K562 (cell line): ENCODE data around the gene VMP1. TPM values are rescaled to one million over a fixed set of nuclear protein-coding genes. Genes with fewer than 3 reads are reported as not detected.

Experiments
- ATAC-seq: fragments of 200-7000 bp; cut with Tn5 transposase; 3 replicates; pipeline ENCODE4 v1.9.1; 2020; ENCODE audit warnings: moderate library complexity
- BruUV-seq: library from RNA; stranded (reverse); fragments of 400-500 nt; replicated peaks from 2 replicates; lab custom pipeline; 2021; lab: Mats Ljungman, UMichigan
- CTCF ChIA-PET: fragments of 300-600 bp; formaldehyde crosslinking; extraction: SDS; loops from one replicate; lab custom pipeline; 2021; ENCODE audit warnings: low intra/inter-chr PET ratio; lab: Yijun Ruan, JAX
- POLR2A ChIA-PET: fragments of 300-600, 350-650 bp; sonication (Branson Sonifier 250); formaldehyde crosslinking; extraction: SDS; loops from one replicate; lab custom pipeline; 2021; ENCODE audit warnings: antibody characterized with exemption, inconsistent platforms; lab: Yijun Ruan, JAX
- DNase-seq, 4 experiments: peaks; one replicate each; pipeline versions ENCODE4 v3.0.0 to v3.0.0-alpha.2; 2011 to 2018; ENCODE audit warnings: low spot score in 3 of 4, mixed read lengths in 3 of 4; ENCODE audit errors: extremely low read depth in 1 of 4
- FAIRE-seq: peaks from 2 replicates; lab custom pipeline; 2011; peaks lifted over from hg19 to GRCh38; lab: Jason Lieb, UNC
- H2AFZ ChIP-seq: 2 replicates; pipeline ENCODE4 v1.6.0; 2011; ENCODE audit warnings: low read depth, low read length, control low read depth, inconsistent platforms
- H3K27ac ChIP-seq: fragments of 200-600 bp; 3 replicates; pipeline ENCODE4 v1.8.0; 2011; ENCODE audit warnings: low read depth, mild to moderate bottlenecking, control low read depth, inconsistent platforms, low read length, moderate library complexity, mixed read lengths; ENCODE audit errors: extremely low read depth
- H3K27me3 ChIP-seq, 2 experiments: fragments of 300-600 bp in 1 of 2; 2 replicates in 1 of 2; 3 replicates in 1 of 2; pipeline versions ENCODE4 v1.6.0 to v1.8.0; 2011; ENCODE audit warnings: inconsistent platforms in 2 of 2, low read length in 2 of 2, mild to moderate bottlenecking in 1 of 2, mixed read lengths in 1 of 2, moderate library complexity in 1 of 2; ENCODE audit not compliant: control insufficient read depth in 2 of 2, insufficient read depth in 2 of 2
- H3K36me3 ChIP-seq: fragments of 300-600 bp; 3 replicates; pipeline ENCODE4 v1.8.0; 2011; ENCODE audit warnings: mild to moderate bottlenecking, low read length, inconsistent platforms; ENCODE audit not compliant: control insufficient read depth, insufficient read depth
- H3K4me1 ChIP-seq, 2 experiments: fragments of 200-600 bp in 1 of 2; replicated peaks in 1 of 2; 2 replicates in 1 of 2; 3 replicates in 1 of 2; pipeline versions ENCODE4 v1.5.1 to v1.8.0; 2011; ENCODE audit warnings: inconsistent platforms in 2 of 2, low read length in 2 of 2, mild to moderate bottlenecking in 1 of 2, mixed read lengths in 1 of 2, moderate library complexity in 1 of 2; ENCODE audit not compliant: control insufficient read depth in 2 of 2, insufficient read depth in 2 of 2
- H3K4me2 ChIP-seq: 2 replicates; pipeline ENCODE4 v1.6.1; 2011; ENCODE audit warnings: low read length, control low read depth, inconsistent platforms, mixed read lengths; ENCODE audit not compliant: insufficient read depth
- H3K4me3 ChIP-seq: fragments of 200-600 bp; sonication (generic), shearing (Covaris generic); 2 replicates; pipeline ENCODE4 v1.5.1; 2016; ENCODE audit warnings: control low read depth, inconsistent platforms
- H3K79me2 ChIP-seq: fragments of 200-600 bp; 3 replicates; pipeline ENCODE4 v1.8.0; 2011; ENCODE audit warnings: low read length, inconsistent platforms; ENCODE audit not compliant: control insufficient read depth, insufficient read depth
- H3K9ac ChIP-seq, 2 experiments: 2 replicates each; pipeline versions ENCODE4 v1.6.0 to v1.6.1; 2011; ENCODE audit warnings: low read depth in 2 of 2, low read length in 2 of 2, control low read depth in 1 of 2, inconsistent platforms in 1 of 2, mild to moderate bottlenecking in 1 of 2, mixed read lengths in 1 of 2; ENCODE audit not compliant: insufficient read depth in 1 of 2
- H3K9me1 ChIP-seq: one replicate; pipeline ENCODE4 v1.6.0; 2011; ENCODE audit warnings: inconsistent platforms, mild to moderate bottlenecking, low read length, moderate library complexity; ENCODE audit not compliant: control insufficient read depth, insufficient read depth
- H3K9me3 ChIP-seq: replicated peaks from 2 replicates; pipeline ENCODE4 v1.5.1; 2011; ENCODE audit warnings: low read depth, low read length, inconsistent platforms; ENCODE audit not compliant: control insufficient read depth, insufficient read depth
- H4K20me1 ChIP-seq: replicated peaks from 2 replicates; pipeline ENCODE4 v1.6.1; 2011; ENCODE audit warnings: low read length, inconsistent platforms, mixed read lengths; ENCODE audit not compliant: control insufficient read depth, insufficient read depth
- CXXC5 ChIP-seq: fragments of 250-450 bp; sonication (Bioruptor Pico); IDR thresholded peaks from 2 replicates; pipeline ENCODE4 v1.8.0; 2022; ENCODE audit warnings: inconsistent platforms, mild to moderate bottlenecking, moderate library complexity
- KDM2B ChIP-seq: fragments of 250-450 bp; sonication (Bioruptor Pico); IDR thresholded peaks from 2 replicates; pipeline ENCODE4 v1.8.0; 2021; ENCODE audit warnings: mild to moderate bottlenecking, moderate library complexity
- MEIS2 ChIP-seq: fragments of 450-650 bp; IDR thresholded peaks from 2 replicates; pipeline ENCODE4 v1.6.1; 2014; ENCODE audit warnings: mild to moderate bottlenecking; ENCODE audit not compliant: partially characterized antibody
- POLR3G ChIP-seq: IDR thresholded peaks from 2 replicates; pipeline ENCODE4 v1.6.1; 2011; ENCODE audit not compliant: insufficient read length, insufficient replicate concordance; ENCODE audit errors: extremely low read depth
- SMAD3 ChIP-seq: fragments of 450-650 bp; formaldehyde crosslinking; conservative IDR thresholded peaks from 2 replicates; pipeline ENCODE4 v1.4.0; 2020; ENCODE audit warnings: mild to moderate bottlenecking
- SPI1 ChIP-seq: IDR thresholded peaks from 2 replicates; pipeline ENCODE4 v1.6.1; 2011; ENCODE audit warnings: low read depth, low read length, control low read depth, borderline replicate concordance
- TAF7 ChIP-seq: fragments of 450-650 bp; IDR thresholded peaks from 2 replicates; pipeline ENCODE4 v1.6.1; 2016; ENCODE audit warnings: missing genetic modification characterization, missing compliant biosample characterization
- WGBS: fragments of 100-300 bp; shearing (Covaris generic); methylation state at CpG from one replicate; pipeline ENCODE4 v1.1.6; 2016; ENCODE audit warnings: low coverage, mixed read lengths; ENCODE audit not compliant: insufficient coverage; ENCODE audit errors: missing lambda C conversion rate; 5-methylcytosine and 5-hydroxymethylcytosine counted together
- in situ Hi-C: fragments of 300-500 bp; cut with MboI; formaldehyde crosslinking; loops from 4 replicates; pipeline ENCODE4 v1.15.0; 2018; ENCODE audit warnings: inconsistent platforms, mixed read lengths
- intact Hi-C: fragments of 100-400 bp; cut with micrococcal nuclease; formaldehyde crosslinking; loops from 2 replicates; pipeline ENCODE4 v1.14.2; 2022
- polyA plus RNA-seq, 8 experiments: library from polyadenylated mRNA; depleted of rRNA in 4 of 8; stranded (reverse) in 5 of 8; unstranded in 3 of 8; fragments of >200 nt; fragmentation: Nextera tagmentation in 2 of 8; fragmentation: Illumina TruSeq in 1 of 8; extraction: Ambion mirVana in 2 of 8; extraction: Trizol in 1 of 8; gene quantifications; 2 replicates each; pipeline versions ENCODE4 v1.2.1 to v1.2.3, GENCODE V29; 2011 to 2014; ENCODE audit warnings: inconsistent platforms in 1 of 8, missing spikeins in 1 of 8
- total RNA-seq, 7 experiments: library from RNA; depleted of rRNA in 6 of 7; stranded (reverse); fragments of >200 nt in 6 of 7; fragmentation: Illumina TruSeq in 2 of 7; extraction: Trizol in 2 of 7; gene quantifications; 2 replicates each; pipeline versions ENCODE4 v1.2.1 to v1.2.3, GENCODE V29; 2011 to 2021; ENCODE audit warnings: low replicate concordance in 1 of 7
- TF ChIP-seq, protein P1 (sequence below): fragments of 450-650 bp; formaldehyde crosslinking; IDR thresholded peaks from 2 replicates; pipeline ENCODE4 v1.4.0; 2020; ENCODE audit warnings: mild to moderate bottlenecking, moderate library complexity
- TF ChIP-seq, protein P2 (sequence below): fragments of 250-450 bp; sonication (Bioruptor Pico); IDR thresholded peaks from 2 replicates; pipeline ENCODE4 v1.4.0; 2020; ENCODE audit warnings: mild to moderate bottlenecking, moderate library complexity, borderline replicate concordance

Gene VMP1
- total and polyA plus RNA-seq, 9 of the 15 experiments (the other 6 are each of a cell fraction or from before 2014, with no cell fraction given): 123 to 304 (median 151) TPM

- 45% methylated on average over 3 of the region's 3 CpGs for WGBS
- DNase-seq: no peak
- POLR2A ChIA-PET: no interaction called here
- BruUV-seq: no TSS peak
- H3K4me1 ChIP-seq: peaks cover 0 to 5% of the 10 kb centered on the region in 2 experiments; a peak in 1 of 5 replicates
- peak; percentile 37 for FAIRE-seq
- no peak overlapping the region for H3K4me3 ChIP-seq
- no peaks in the 10 kb centered on the region for H3K9me1 ChIP-seq
- H3K27me3 ChIP-seq: no peaks in the 10 kb centered on the region
- peak overlapping the region; percentile 0; the same call in 1 of the 3 replicates for H3K27ac ChIP-seq
- H4K20me1 ChIP-seq: no peaks in the 10 kb centered on the region
- H3K9me3 ChIP-seq: peaks cover 3% of the 10 kb centered on the region; the same call in 1 of the 2 replicates
- H3K4me2 ChIP-seq: no peak overlapping the region
- no peak for TF ChIP-seq POLR3G
- TF ChIP-seq, protein P1, sequence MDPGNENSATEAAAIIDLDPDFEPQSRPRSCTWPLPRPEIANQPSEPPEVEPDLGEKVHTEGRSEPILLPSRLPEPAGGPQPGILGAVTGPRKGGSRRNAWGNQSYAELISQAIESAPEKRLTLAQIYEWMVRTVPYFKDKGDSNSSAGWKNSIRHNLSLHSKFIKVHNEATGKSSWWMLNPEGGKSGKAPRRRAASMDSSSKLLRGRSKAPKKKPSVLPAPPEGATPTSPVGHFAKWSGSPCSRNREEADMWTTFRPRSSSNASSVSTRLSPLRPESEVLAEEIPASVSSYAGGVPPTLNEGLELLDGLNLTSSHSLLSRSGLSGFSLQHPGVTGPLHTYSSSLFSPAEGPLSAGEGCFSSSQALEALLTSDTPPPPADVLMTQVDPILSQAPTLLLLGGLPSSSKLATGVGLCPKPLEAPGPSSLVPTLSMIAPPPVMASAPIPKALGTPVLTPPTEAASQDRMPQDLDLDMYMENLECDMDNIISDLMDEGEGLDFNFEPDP (CRISPR knock-in tag): no peak
- TF ChIP-seq KDM2B (CRISPR knock-in tag): no peak
- TF ChIP-seq TAF7 (tag): no peak
- TF ChIP-seq MEIS2: no peak
- no peak for TF ChIP-seq CXXC5 (CRISPR knock-in tag)
- no peak for TF ChIP-seq SPI1
- TF ChIP-seq, protein P2, sequence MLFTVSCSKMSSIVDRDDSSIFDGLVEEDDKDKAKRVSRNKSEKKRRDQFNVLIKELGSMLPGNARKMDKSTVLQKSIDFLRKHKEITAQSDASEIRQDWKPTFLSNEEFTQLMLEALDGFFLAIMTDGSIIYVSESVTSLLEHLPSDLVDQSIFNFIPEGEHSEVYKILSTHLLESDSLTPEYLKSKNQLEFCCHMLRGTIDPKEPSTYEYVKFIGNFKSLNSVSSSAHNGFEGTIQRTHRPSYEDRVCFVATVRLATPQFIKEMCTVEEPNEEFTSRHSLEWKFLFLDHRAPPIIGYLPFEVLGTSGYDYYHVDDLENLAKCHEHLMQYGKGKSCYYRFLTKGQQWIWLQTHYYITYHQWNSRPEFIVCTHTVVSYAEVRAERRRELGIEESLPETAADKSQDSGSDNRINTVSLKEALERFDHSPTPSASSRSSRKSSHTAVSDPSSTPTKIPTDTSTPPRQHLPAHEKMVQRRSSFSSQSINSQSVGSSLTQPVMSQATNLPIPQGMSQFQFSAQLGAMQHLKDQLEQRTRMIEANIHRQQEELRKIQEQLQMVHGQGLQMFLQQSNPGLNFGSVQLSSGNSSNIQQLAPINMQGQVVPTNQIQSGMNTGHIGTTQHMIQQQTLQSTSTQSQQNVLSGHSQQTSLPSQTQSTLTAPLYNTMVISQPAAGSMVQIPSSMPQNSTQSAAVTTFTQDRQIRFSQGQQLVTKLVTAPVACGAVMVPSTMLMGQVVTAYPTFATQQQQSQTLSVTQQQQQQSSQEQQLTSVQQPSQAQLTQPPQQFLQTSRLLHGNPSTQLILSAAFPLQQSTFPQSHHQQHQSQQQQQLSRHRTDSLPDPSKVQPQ (CRISPR knock-in tag): no peak
- TF ChIP-seq SMAD3 (CRISPR knock-in tag): no peak
- TF ChIP-seq, all 486 proteins: peak for 0
- intact Hi-C loops (no loop called here), in situ Hi-C loops (loop anchor here (5.0 kb wide), 1 partner anchor 91 kb away; no protein-coding TSS in a partner anchor)
- CTCF ChIA-PET: interaction anchor here (1.9 kb wide), 1 partner anchor 103 kb away, joined by 4 read pairs; no protein-coding TSS in a partner anchor
- no peak for ATAC-seq
- Histone ChIP-seq H3K36me3 (peaks cover 31% of the 10 kb centered on the region), H2AFZ (no peak overlapping the region), H3K9ac (no peak overlapping the region), H3K79me2 (no peaks in the 10 kb centered on the region; the same call in 2 of the 3 replicates)
Measured at GRCh38 chr17:59756236-59756818, 48.9 kb downstream of the VMP1 start.
